Loucy (cell line): Measurements from ENCODE around the gene SPI1.

Experiments used
- H2AFZ ChIP-seq: fragments of 200-600 bp; sonication (generic); 2 replicates; pipeline ENCODE4 v1.6.0; 2016; ENCODE audit warnings: antibody characterized with exemption, mild to moderate bottlenecking, low read length, moderate library complexity
- H3F3A ChIP-seq: fragments of 200-600 bp; 2 replicates; pipeline ENCODE4 v1.6.0; 2016; ENCODE audit warnings: antibody characterized with exemption, low read depth, mild to moderate bottlenecking
- H3K27me3 ChIP-seq: fragments of 200-600 bp; sonication (generic); 2 replicates; pipeline ENCODE4 v1.6.1; 2014; ENCODE audit warnings: low read length, mild to moderate bottlenecking; ENCODE audit not compliant: insufficient read depth, poor library complexity, severe bottlenecking
- H3K36me3 ChIP-seq: fragments of 200-600 bp; sonication (generic); 2 replicates; pipeline ENCODE4 v1.6.1; 2016; ENCODE audit warnings: low read length; ENCODE audit not compliant: insufficient read depth
- H3K4me1 ChIP-seq: fragments of 200-600 bp; sonication (generic); 2 replicates; pipeline ENCODE4 v1.5.1; 2014; ENCODE audit warnings: low read length, mild to moderate bottlenecking; ENCODE audit not compliant: insufficient read depth, poor library complexity, severe bottlenecking
- H3K4me2 ChIP-seq: fragments of 200-600 bp; sonication (generic); 2 replicates; pipeline ENCODE4 v1.6.0; 2014; ENCODE audit warnings: antibody characterized with exemption, low read length, low read depth, mild to moderate bottlenecking; ENCODE audit not compliant: poor library complexity, severe bottlenecking
- H3K4me3 ChIP-seq: fragments of 200-600 bp; sonication (generic); 2 replicates; pipeline ENCODE4 v1.5.1; 2014; ENCODE audit warnings: low read length, mild to moderate bottlenecking, mixed read lengths; ENCODE audit not compliant: poor library complexity, severe bottlenecking
- H3K79me2 ChIP-seq: fragments of 200-600 bp; sonication (generic); 2 replicates; pipeline ENCODE4 v1.6.1; 2014; ENCODE audit warnings: low read length; ENCODE audit not compliant: insufficient read depth
- H3K9ac ChIP-seq: fragments of 200-600 bp; sonication (generic); 2 replicates; pipeline ENCODE4 v1.6.0; 2014; ENCODE audit warnings: mild to moderate bottlenecking, low read depth, low read length, moderate library complexity; ENCODE audit not compliant: poor library complexity, severe bottlenecking
- H3K9me2 ChIP-seq: fragments of 200-600 bp; sonication (generic); replicated peaks from 2 replicates; pipeline ENCODE4 v1.6.1; 2016; ENCODE audit warnings: low read depth, low read length, mixed read lengths
- H3K9me3 ChIP-seq: fragments of 200-600 bp; sonication (generic); 2 replicates; pipeline ENCODE4 v1.6.1; 2014; ENCODE audit warnings: mild to moderate bottlenecking, antibody characterized with exemption, low read length, low read depth; ENCODE audit not compliant: insufficient read depth
- H4K20me1 ChIP-seq: fragments of 200-600 bp; sonication (generic); 2 replicates; pipeline ENCODE4 v1.6.0; 2014; ENCODE audit warnings: antibody characterized with exemption, low read length, mild to moderate bottlenecking; ENCODE audit not compliant: insufficient read depth, poor library complexity, severe bottlenecking
- EZH2phosphoT487 ChIP-seq: fragments of 200-600 bp; IDR thresholded peaks from 2 replicates; pipeline ENCODE4 v1.6.1; 2018; ENCODE audit warnings: antibody characterized with exemption, mild to moderate bottlenecking, moderate library complexity, borderline replicate concordance
- TF ChIP-seq, protein P1 (sequence below): fragments of 200-600 bp; sonication (generic); conservative IDR thresholded peaks from 2 replicates; pipeline ENCODE4 v1.5.1; 2014; ENCODE audit warnings: mild to moderate bottlenecking, antibody characterized with exemption, low read length

The SPI1 gene

DNA sequence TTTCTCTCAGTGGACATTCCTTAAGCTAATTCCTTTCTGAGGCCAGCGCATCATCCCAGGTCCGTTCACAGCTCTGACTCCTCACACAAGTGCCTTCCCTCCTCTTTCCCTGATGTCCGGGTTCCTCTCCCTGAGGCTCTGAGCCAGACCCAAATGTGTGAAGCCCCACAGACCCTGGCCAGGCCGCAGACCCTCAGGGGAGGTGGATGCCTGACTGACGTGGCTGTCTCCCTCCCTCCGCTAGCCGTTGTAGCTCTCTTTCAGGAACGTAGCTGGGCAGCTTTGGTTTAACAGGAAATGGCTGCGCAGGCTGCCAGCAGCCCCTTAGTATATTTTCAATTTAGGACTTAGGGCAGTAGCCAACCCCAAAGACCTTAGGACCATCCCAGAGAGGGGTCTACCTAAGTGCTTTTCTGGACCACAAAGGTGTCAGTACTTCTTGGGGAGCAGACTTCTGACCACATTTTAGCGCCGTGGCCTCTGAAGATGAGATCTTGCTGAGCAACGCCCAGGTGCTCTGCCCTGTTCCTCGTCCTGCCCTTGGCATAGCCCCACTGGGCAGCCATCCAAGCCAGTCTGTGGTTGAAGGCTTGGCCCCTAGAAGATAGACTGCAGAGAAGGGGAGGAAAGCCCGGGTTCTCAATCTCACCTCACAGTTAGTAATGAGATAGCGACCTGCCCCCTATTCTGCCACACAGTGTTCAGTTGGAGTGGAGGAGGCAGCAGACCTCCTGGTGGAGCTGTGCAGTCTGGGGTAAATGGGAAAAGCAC is 52.9 kb downstream of the SPI1 start:
- Histone ChIP-seq H4K20me1 (no peaks in the 10 kb centered on the region), H3K4me1 (no peaks in the 10 kb centered on the region), H3K79me2 (no peaks in the 10 kb centered on the region), H3K4me2 (no peak overlapping the region), H3K9me3 (no peaks in the 10 kb centered on the region), H3K27me3 (no peaks in the 10 kb centered on the region), H3K36me3 (peaks cover 17% of the 10 kb centered on the region; the same call in 1 of the 2 replicates), H3F3A (no peaks in the 10 kb centered on the region), H3K9me2 (no peaks in the 10 kb centered on the region), H3K9ac (no peak overlapping the region), H3K4me3 (no peak overlapping the region), H2AFZ (no peak overlapping the region)
- TF ChIP-seq, protein P1, sequence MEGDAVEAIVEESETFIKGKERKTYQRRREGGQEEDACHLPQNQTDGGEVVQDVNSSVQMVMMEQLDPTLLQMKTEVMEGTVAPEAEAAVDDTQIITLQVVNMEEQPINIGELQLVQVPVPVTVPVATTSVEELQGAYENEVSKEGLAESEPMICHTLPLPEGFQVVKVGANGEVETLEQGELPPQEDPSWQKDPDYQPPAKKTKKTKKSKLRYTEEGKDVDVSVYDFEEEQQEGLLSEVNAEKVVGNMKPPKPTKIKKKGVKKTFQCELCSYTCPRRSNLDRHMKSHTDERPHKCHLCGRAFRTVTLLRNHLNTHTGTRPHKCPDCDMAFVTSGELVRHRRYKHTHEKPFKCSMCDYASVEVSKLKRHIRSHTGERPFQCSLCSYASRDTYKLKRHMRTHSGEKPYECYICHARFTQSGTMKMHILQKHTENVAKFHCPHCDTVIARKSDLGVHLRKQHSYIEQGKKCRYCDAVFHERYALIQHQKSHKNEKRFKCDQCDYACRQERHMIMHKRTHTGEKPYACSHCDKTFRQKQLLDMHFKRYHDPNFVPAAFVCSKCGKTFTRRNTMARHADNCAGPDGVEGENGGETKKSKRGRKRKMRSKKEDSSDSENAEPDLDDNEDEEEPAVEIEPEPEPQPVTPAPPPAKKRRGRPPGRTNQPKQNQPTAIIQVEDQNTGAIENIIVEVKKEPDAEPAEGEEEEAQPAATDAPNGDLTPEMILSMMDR, result no peak
- no peak for TF ChIP-seq EZH2phosphoT487

DNA sequence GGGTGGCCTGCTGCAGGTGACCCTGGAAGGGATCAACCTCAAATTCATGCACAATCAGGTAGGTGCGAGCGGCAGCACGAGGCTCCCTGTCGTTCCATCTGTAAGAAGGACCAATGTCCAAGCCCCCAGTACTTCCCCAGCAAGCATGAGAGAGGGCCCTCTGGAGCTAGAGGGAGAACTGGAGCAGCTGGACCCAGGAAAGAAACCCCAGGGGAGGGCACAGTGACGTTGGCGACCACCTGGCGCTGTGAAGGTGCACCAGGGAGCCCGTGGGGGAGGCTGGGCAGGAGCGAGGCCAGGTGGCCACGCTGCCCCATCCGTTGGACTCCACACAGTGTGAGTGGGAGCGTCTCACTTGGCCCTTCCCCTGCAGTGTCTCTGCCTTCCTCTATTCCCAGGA is 53.8 kb downstream of the SPI1 start:
- H3F3A ChIP-seq, result no peaks in the 10 kb centered on the region
- H4K20me1 ChIP-seq, result no peaks in the 10 kb centered on the region
- no peaks in the 10 kb centered on the region for H3K9me3 ChIP-seq
- peaks cover 19% of the 10 kb centered on the region; the same call in 1 of the 2 replicates for H3K36me3 ChIP-seq
- TF ChIP-seq EZH2phosphoT487, result no peak
- TF ChIP-seq, protein P1, result no peak
- H3K79me2 ChIP-seq, result no peaks in the 10 kb centered on the region
- H2AFZ ChIP-seq, result no peak overlapping the region
- no peak overlapping the region for H3K4me3 ChIP-seq
- no peaks in the 10 kb centered on the region for H3K4me1 ChIP-seq
- H3K9ac ChIP-seq, result no peak overlapping the region
- H3K27me3 ChIP-seq, result no peaks in the 10 kb centered on the region
- H3K4me2 ChIP-seq, result no peak overlapping the region
- no peaks in the 10 kb centered on the region for H3K9me2 ChIP-seq

DNA sequence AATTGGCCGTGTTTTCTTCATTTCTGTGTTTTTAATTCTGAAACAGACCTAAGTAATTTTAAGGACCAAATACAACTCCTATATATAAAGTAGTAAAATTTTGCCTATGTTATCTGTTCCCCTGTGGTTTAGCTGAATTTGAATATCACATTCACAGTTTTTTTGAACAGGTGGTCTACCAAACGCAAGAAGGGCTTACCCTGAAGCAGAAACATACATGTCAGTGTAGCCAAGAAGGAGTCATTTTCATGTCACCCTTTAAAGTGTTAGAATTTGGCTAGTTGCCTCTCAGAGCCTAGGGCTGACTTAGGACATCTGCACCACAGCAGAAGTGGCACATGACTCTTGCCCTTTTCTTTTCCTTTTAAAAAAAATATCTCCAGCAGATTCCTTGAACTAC is 60.2 kb downstream of the SPI1 start:
- Histone ChIP-seq H3K4me2 (no peak overlapping the region), H3K27me3 (no peaks in the 10 kb centered on the region), H3F3A (no peaks in the 10 kb centered on the region), H3K4me1 (no peaks in the 10 kb centered on the region), H3K9me3 (no peaks in the 10 kb centered on the region), H4K20me1 (no peaks in the 10 kb centered on the region), H2AFZ (no peak overlapping the region), H3K36me3 (peaks cover 71% of the 10 kb centered on the region; the same call in 1 of the 2 replicates), H3K9me2 (no peaks in the 10 kb centered on the region), H3K79me2 (no peaks in the 10 kb centered on the region), H3K9ac (no peak overlapping the region), H3K4me3 (no peak overlapping the region)
- TF ChIP-seq, protein P1, result no peak
